Sigmoid colon (tissue), 4 donors: Measurements from ENCODE around the gene COL1A2.

Experiments
- CTCF ChIP-seq, 4 experiments: fragments of 450-650 bp in 3 of 4; fragments of 200-600 bp in 1 of 4; IDR thresholded peaks; one replicate each; pipeline ENCODE4 v1.5.1; 2016 to 2019; ENCODE audit warnings: antibody characterized with exemption in 4 of 4, mild to moderate bottlenecking in 3 of 4, moderate library complexity in 2 of 4
- EP300 ChIP-seq, 4 donors: sonication (generic); formaldehyde crosslinking; IDR thresholded peaks; one replicate each; pipeline ENCODE4 v1.6.1; 2017; ENCODE audit warnings: antibody characterized with exemption in 4 of 4
- POLR2AphosphoS5 ChIP-seq, 4 donors: sonication (generic); formaldehyde crosslinking; IDR thresholded peaks; one replicate each; pipeline ENCODE4 v1.6.1; 2017; ENCODE audit warnings: antibody characterized with exemption in 4 of 4

- TF ChIP-seq CTCF (IDR thresholded peaks at IDR 0.05) (no peak), POLR2AphosphoS5 (IDR thresholded peaks at IDR 0.05) (no peak), EP300 (IDR thresholded peaks at IDR 0.05) (no peak)
These were observed 50.1 kb downstream of the COL1A2 start for GRCh38 chr7:94444813-94445212.
